ENCODE measurements around the gene SRRM4. TPM values are rescaled to one million over a fixed set of nuclear protein-coding genes. Genes with fewer than 3 reads are reported as not detected.
A peak's percentile ranks its signal among the peaks of the same experiment; 100 is the strongest.

SRRM4 gene
- total and polyA plus RNA-seq, 8 donors = 0.05 to 2.6 (median 0.22) TPM; not detected in 2

- H3K4me1 ChIP-seq = no peaks in the 10 kb centered on the region
- no peak overlapping the region for H3K4me3 ChIP-seq
- H3K36me3 ChIP-seq = no peaks in the 10 kb centered on the region
- intact Hi-C loops (cut with DNase I; ENCODE audit: low total_unique reads) = no loop called here
- H3K9me3 ChIP-seq = no peaks in the 10 kb centered on the region
- H3K27me3 ChIP-seq = peaks cover 0 to 32% (median 0%) of the 10 kb centered on the region in 3 donors
- 51 to 60% (median 56%) methylated on average over 7 of the region's 7 CpGs for WGBS, 5 donors
- TF ChIP-seq EP300 (IDR thresholded peaks at IDR 0.05) (no peak), POLR2AphosphoS5 (IDR thresholded peaks at IDR 0.05) (no peak), POLR2A (IDR thresholded peaks at IDR 0.05) (no peak), CTCF (IDR thresholded peaks at IDR 0.05) (no peak)
- H3K27ac ChIP-seq = no peak overlapping the region
- no peak for DNase-seq
These were observed 100.7 kb downstream of the SRRM4 start for GRCh38 chr12:119082016-119082415.

- Histone ChIP-seq H3K36me3 (no peaks in the 10 kb centered on the region), H3K4me1 (no peaks in the 10 kb centered on the region), H3K27ac (no peak overlapping the region), H3K27me3 (peaks cover 0 to 36% (median 0%) of the 10 kb centered on the region in 3 donors), H3K9me3 (no peaks in the 10 kb centered on the region), H3K4me3 (no peak overlapping the region)
- TF ChIP-seq EP300 (IDR thresholded peaks at IDR 0.05) = no peak
- TF ChIP-seq POLR2A (IDR thresholded peaks at IDR 0.05) = no peak
- no peak for TF ChIP-seq POLR2AphosphoS5 (IDR thresholded peaks at IDR 0.05)
- no peak for TF ChIP-seq CTCF (IDR thresholded peaks at IDR 0.05)
- intact Hi-C loops (cut with DNase I; ENCODE audit: low total_unique reads) = no loop called here
- 36 to 64% (median 42%) methylated on average over 4 of the region's 4 CpGs for WGBS, 5 donors
- DNase-seq = peak in 1 of 2 donors; percentile 27
These were observed 101.2 kb downstream of the SRRM4 start for GRCh38 chr12:119082496-119082895.

GRCh38 chr12:119088685-119089379 lies 107.5 kb downstream of the SRRM4 start:
- no peaks in the 10 kb centered on the region for H3K9me3 ChIP-seq
- H3K36me3 ChIP-seq = no peaks in the 10 kb centered on the region
- no peak overlapping the region for H3K27ac ChIP-seq
- WGBS, 5 donors = 74 to 90% (median 82%) methylated on average over 8 to 10 of the region's 10 CpGs
- intact Hi-C loops (cut with DNase I; ENCODE audit: low total_unique reads) = no loop called here
- H3K4me1 ChIP-seq = no peaks in the 10 kb centered on the region
- no peak overlapping the region for H3K4me3 ChIP-seq
- TF ChIP-seq CTCF (IDR thresholded peaks at IDR 0.05) (no peak), EP300 (IDR thresholded peaks at IDR 0.05) (no peak), POLR2A (IDR thresholded peaks at IDR 0.05) (no peak), POLR2AphosphoS5 (IDR thresholded peaks at IDR 0.05) (no peak)
- H3K27me3 ChIP-seq = peaks cover 0 to 53% (median 0%) of the 10 kb centered on the region in 3 donors
- no peak for DNase-seq

- DNase-seq = no peak
- no peak for TF ChIP-seq POLR2AphosphoS5 (IDR thresholded peaks at IDR 0.05)
- no peak for TF ChIP-seq CTCF (IDR thresholded peaks at IDR 0.05)
- no peak for TF ChIP-seq EP300 (IDR thresholded peaks at IDR 0.05)
- TF ChIP-seq POLR2A (IDR thresholded peaks at IDR 0.05) = no peak
- Histone ChIP-seq H3K4me1 (no peaks in the 10 kb centered on the region), H3K27ac (no peak overlapping the region), H3K36me3 (no peaks in the 10 kb centered on the region), H3K9me3 (no peaks in the 10 kb centered on the region), H3K27me3 (peaks cover 0 to 52% (median 0%) of the 10 kb centered on the region in 3 donors), H3K4me3 (no peak overlapping the region)
- intact Hi-C loops (cut with DNase I; ENCODE audit: low total_unique reads) = no loop called here
- 17 to 50% (median 43%) methylated on average over 1 of the region's 1 CpG for WGBS, 5 donors
These were observed 108.2 kb downstream of the SRRM4 start for GRCh38 chr12:119089380-119090013.
